Measurements from ENCODE around the gene STX1B.

DNA sequence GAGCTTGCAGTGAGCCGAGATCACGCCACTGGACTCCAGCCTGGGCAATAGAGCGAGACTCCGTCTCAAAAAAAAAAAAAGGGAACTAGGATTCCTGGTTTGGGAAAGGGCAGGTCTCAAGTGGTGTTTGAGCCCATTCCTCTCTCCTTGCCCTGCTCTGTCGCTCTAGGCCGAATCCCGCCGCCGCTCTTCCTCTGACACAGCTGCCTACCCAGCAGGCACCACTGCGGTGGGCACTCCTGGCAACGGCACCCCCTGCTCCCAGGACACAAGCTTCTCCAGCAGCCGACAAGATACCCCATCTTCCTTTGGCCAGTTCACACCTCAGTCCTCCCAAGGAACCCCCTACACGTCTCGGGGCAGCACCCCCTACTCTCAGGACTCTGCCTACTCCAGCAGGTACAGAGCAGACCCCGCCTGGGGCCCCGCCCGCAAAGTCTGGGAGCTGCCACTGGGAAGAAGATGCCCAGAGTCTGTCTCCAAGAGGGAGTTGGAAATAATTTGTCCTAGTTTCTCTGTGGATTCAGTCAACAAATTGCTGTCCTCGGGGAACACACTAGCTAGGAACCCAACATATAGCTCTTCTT, 46.4 kb downstream of the STX1B start:
- TF ChIP-seq POU5F1 (IDR thresholded peaks at IDR 0.05; ENCODE audit: low read depth, low read length), result no peak
- no peak for TF ChIP-seq NRF1 (IDR thresholded peaks at IDR 0.05; ENCODE audit: low read depth, low read length)
- TF ChIP-seq, protein P1, sequence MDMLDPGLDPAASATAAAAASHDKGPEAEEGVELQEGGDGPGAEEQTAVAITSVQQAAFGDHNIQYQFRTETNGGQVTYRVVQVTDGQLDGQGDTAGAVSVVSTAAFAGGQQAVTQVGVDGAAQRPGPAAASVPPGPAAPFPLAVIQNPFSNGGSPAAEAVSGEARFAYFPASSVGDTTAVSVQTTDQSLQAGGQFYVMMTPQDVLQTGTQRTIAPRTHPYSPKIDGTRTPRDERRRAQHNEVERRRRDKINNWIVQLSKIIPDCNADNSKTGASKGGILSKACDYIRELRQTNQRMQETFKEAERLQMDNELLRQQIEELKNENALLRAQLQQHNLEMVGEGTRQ (IDR thresholded peaks at IDR 0.05; ENCODE audit: low read length), result no peak
- no peak for TF ChIP-seq EP300 (IDR thresholded peaks at IDR 0.05; ENCODE audit: borderline replicate concordance in 1 of 2, low read depth in 2 of 2, low read length in 2 of 2)
- no peak for TF ChIP-seq BRCA1 (IDR thresholded peaks at IDR 0.05; ENCODE audit: low read depth, low read length)
- TF ChIP-seq CTCF (IDR thresholded peaks at IDR 0.05; ENCODE audit: control extremely low read depth in 1 of 3, insufficient read depth in 1 of 3, low read depth in 1 of 3, low read length in 3 of 3), result no peak
- TF ChIP-seq HDAC2 (IDR thresholded peaks at IDR 0.05; ENCODE audit: borderline replicate concordance in 1 of 2, low read depth in 2 of 2, low read length in 2 of 2), result no peak
- no peak for TF ChIP-seq TBP (IDR thresholded peaks at IDR 0.05; ENCODE audit: low read depth, low read length)
- no peak for TF ChIP-seq GABPA (IDR thresholded peaks at IDR 0.05; ENCODE audit: borderline replicate concordance, insufficient read depth, low read length)
- no peak for TF ChIP-seq POLR2AphosphoS5 (IDR thresholded peaks at IDR 0.05; ENCODE audit: low read depth, low read length)
- TF ChIP-seq RXRA (IDR thresholded peaks at IDR 0.05; ENCODE audit: insufficient read depth, low read depth, low read length), result no peak
